Measurements from ENCODE around the gene ABCA4.

The ABCA4 gene

GRCh38 chr1:93976291-93976690 lies 144.7 kb downstream of the ABCA4 start:
- TF ChIP-seq EZH2 (optimal IDR thresholded peaks at IDR 0.05; ENCODE audit: low read depth, low read length) (no peak), EZH2phosphoT487 (IDR thresholded peaks at IDR 0.05; ENCODE audit: low read length) (no peak), CTCF (IDR thresholded peaks at IDR 0.05; ENCODE audit: low read length) (no peak)
- no peak for DNase-seq
- no peak overlapping the region for H3K27ac ChIP-seq (ENCODE audit: low read length)
- H3F3A ChIP-seq (ENCODE audit: insufficient read depth, low read length), result no peaks in the 10 kb centered on the region
- no peak overlapping the region for H3K4me3 ChIP-seq (ENCODE audit: low read length)
- H3K4me1 ChIP-seq (ENCODE audit: low read length), result no peaks in the 10 kb centered on the region
- H3K9ac ChIP-seq (ENCODE audit: low read length), result no peak overlapping the region
- H3K4me2 ChIP-seq (ENCODE audit: low read depth, low read length), result no peak overlapping the region
- H3K27me3 ChIP-seq (replicated peaks; ENCODE audit: insufficient read depth, low read length), result no peaks in the 10 kb centered on the region
- no peaks in the 10 kb centered on the region for H3K36me3 ChIP-seq (replicated peaks; ENCODE audit: insufficient read depth, low read length)
- H2AFZ ChIP-seq (ENCODE audit: low read length), result no peak overlapping the region
- no peaks in the 10 kb centered on the region for H3K79me2 ChIP-seq (ENCODE audit: low read length)
- H3K9me2 ChIP-seq (replicated peaks; ENCODE audit: insufficient read depth, low read length), result no peaks in the 10 kb centered on the region
- H3K9me3 ChIP-seq (replicated peaks; ENCODE audit: insufficient read depth, low read length), result no peaks in the 10 kb centered on the region
- no peaks in the 10 kb centered on the region for H4K20me1 ChIP-seq (ENCODE audit: insufficient read depth, low read length)

- Histone ChIP-seq H3K79me2 (ENCODE audit: low read length) (no peaks in the 10 kb centered on the region), H3K4me2 (ENCODE audit: low read depth, low read length) (no peak overlapping the region), H2AFZ (ENCODE audit: low read length) (no peak overlapping the region), H3K36me3 (replicated peaks; ENCODE audit: insufficient read depth, low read length) (no peaks in the 10 kb centered on the region), H3K27me3 (replicated peaks; ENCODE audit: insufficient read depth, low read length) (no peaks in the 10 kb centered on the region), H3K9me3 (replicated peaks; ENCODE audit: insufficient read depth, low read length) (no peaks in the 10 kb centered on the region), H4K20me1 (ENCODE audit: insufficient read depth, low read length) (no peaks in the 10 kb centered on the region), H3K9ac (ENCODE audit: low read length) (no peak overlapping the region), H3K9me2 (replicated peaks; ENCODE audit: insufficient read depth, low read length) (no peaks in the 10 kb centered on the region), H3F3A (ENCODE audit: insufficient read depth, low read length) (no peaks in the 10 kb centered on the region), H3K4me1 (ENCODE audit: low read length) (no peaks in the 10 kb centered on the region), H3K27ac (ENCODE audit: low read length) (no peak overlapping the region), H3K4me3 (ENCODE audit: low read length) (no peak overlapping the region)
- DNase-seq, result no peak
- no peak for TF ChIP-seq EZH2phosphoT487 (IDR thresholded peaks at IDR 0.05; ENCODE audit: low read length)
- no peak for TF ChIP-seq CTCF (IDR thresholded peaks at IDR 0.05; ENCODE audit: low read length)
- TF ChIP-seq EZH2 (optimal IDR thresholded peaks at IDR 0.05; ENCODE audit: low read depth, low read length), result no peak
Measured at GRCh38 chr1:93972341-93972740, 148.6 kb downstream of the ABCA4 start.

DNA sequence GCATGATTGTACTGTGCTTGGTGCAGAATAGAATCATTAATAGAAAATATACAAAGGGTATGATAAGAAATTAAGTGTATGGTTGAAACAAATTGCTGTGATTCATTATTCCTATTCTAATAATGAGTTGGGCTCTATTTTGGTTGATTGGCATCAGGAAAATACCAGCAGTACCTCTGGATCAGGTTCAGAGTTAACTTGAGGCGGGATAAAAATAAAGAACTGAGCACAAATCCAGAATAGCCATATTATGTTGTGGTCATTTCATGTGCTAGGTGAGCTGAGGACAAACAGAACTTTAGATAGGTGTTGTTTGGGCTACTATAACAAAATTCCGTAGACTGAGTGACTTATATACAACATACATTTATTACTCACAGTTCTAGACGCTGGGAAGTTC lies 151.1 kb downstream of the ABCA4 start:
- Histone ChIP-seq H4K20me1 (ENCODE audit: insufficient read depth, low read length) (no peaks in the 10 kb centered on the region), H3K27me3 (replicated peaks; ENCODE audit: insufficient read depth, low read length) (no peaks in the 10 kb centered on the region), H3K9ac (ENCODE audit: low read length) (no peak overlapping the region), H2AFZ (ENCODE audit: low read length) (no peak overlapping the region), H3K9me2 (replicated peaks; ENCODE audit: insufficient read depth, low read length) (no peaks in the 10 kb centered on the region), H3K4me1 (ENCODE audit: low read length) (no peaks in the 10 kb centered on the region), H3F3A (ENCODE audit: insufficient read depth, low read length) (no peaks in the 10 kb centered on the region), H3K36me3 (replicated peaks; ENCODE audit: insufficient read depth, low read length) (no peaks in the 10 kb centered on the region), H3K79me2 (ENCODE audit: low read length) (no peaks in the 10 kb centered on the region), H3K4me2 (ENCODE audit: low read depth, low read length) (no peak overlapping the region), H3K9me3 (replicated peaks; ENCODE audit: insufficient read depth, low read length) (no peaks in the 10 kb centered on the region), H3K4me3 (ENCODE audit: low read length) (no peak overlapping the region), H3K27ac (ENCODE audit: low read length) (no peak overlapping the region)
- no peak for DNase-seq
- TF ChIP-seq CTCF (IDR thresholded peaks at IDR 0.05; ENCODE audit: low read length), result no peak
- TF ChIP-seq EZH2phosphoT487 (IDR thresholded peaks at IDR 0.05; ENCODE audit: low read length), result no peak
- no peak for TF ChIP-seq EZH2 (optimal IDR thresholded peaks at IDR 0.05; ENCODE audit: low read depth, low read length)
